ENCODE results near the gene ABHD5.
A peak's percentile ranks its signal among the peaks of the same experiment; 100 is the strongest.

Gene ABHD5

GRCh38 chr3:43686700-43687498 lies 3.8 kb upstream of the ABHD5 start:
- Histone ChIP-seq H3K4me3 (ENCODE audit: low read depth, low read length) (no peak overlapping the region), H3K9ac (ENCODE audit: low read length) (no peak overlapping the region), H3K9me3 (ENCODE audit: control insufficient read depth, insufficient read depth, low read depth, low read length) (no peaks in the 10 kb centered on the region), H3K36me3 (ENCODE audit: control insufficient read depth, insufficient read depth, low read length) (no peaks in the 10 kb centered on the region), H3K27me3 (ENCODE audit: control insufficient read depth, insufficient read depth, low read length) (peaks cover 9% of the 10 kb centered on the region; the same call in 1 of the 2 replicates), H3K4me1 (ENCODE audit: control insufficient read depth, insufficient read depth, low read length) (peaks cover 9% of the 10 kb centered on the region), H3K27ac (ENCODE audit: low read depth, low read length) (no peak overlapping the region)

GRCh38 chr3:43687499-43687811 lies 3.3 kb upstream of the ABHD5 start:
- peaks cover 14% of the 10 kb centered on the region for H3K4me1 ChIP-seq (ENCODE audit: control insufficient read depth, insufficient read depth, low read length)
- peaks cover 9% of the 10 kb centered on the region; the same call in 1 of the 2 replicates for H3K27me3 ChIP-seq (ENCODE audit: control insufficient read depth, insufficient read depth, low read length)
- H3K9ac ChIP-seq (ENCODE audit: low read length), result no peak overlapping the region
- H3K36me3 ChIP-seq (ENCODE audit: control insufficient read depth, insufficient read depth, low read length), result no peaks in the 10 kb centered on the region
- H3K4me3 ChIP-seq (ENCODE audit: low read depth, low read length), result no peak overlapping the region
- no peaks in the 10 kb centered on the region for H3K9me3 ChIP-seq (ENCODE audit: control insufficient read depth, insufficient read depth, low read depth, low read length)
- no peak overlapping the region for H3K27ac ChIP-seq (ENCODE audit: low read depth, low read length)

DNA sequence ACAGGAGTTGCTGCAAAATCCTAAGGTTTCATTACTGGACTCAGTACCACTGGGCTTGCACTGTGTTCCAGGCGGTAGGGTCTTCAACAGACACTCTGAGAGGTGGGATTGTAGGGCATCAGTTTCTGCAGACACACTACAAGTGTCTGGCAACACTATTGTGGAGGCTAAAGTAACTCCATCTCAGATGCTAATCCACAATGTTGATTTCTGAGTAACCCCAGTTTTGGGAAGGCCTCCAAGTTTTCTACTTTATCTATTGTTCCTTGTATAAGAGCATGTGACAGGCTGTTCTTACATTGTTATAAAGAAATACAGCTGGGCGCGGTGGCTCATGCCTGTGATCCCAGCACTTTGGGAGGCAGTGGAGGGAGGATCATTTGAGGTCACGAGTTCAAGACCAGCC lies 2.5 kb upstream of the ABHD5 start:
- Histone ChIP-seq H3K4me3 (ENCODE audit: low read depth, low read length) (no peak overlapping the region), H3K9ac (ENCODE audit: low read length) (no peak overlapping the region), H3K27ac (ENCODE audit: low read depth, low read length) (no peak overlapping the region), H3K9me3 (ENCODE audit: control insufficient read depth, insufficient read depth, low read depth, low read length) (no peaks in the 10 kb centered on the region), H3K36me3 (ENCODE audit: control insufficient read depth, insufficient read depth, low read length) (no peaks in the 10 kb centered on the region), H3K27me3 (ENCODE audit: control insufficient read depth, insufficient read depth, low read length) (peaks cover 9% of the 10 kb centered on the region; the same call in 1 of the 2 replicates), H3K4me1 (ENCODE audit: control insufficient read depth, insufficient read depth, low read length) (peaks cover 22% of the 10 kb centered on the region)

DNA sequence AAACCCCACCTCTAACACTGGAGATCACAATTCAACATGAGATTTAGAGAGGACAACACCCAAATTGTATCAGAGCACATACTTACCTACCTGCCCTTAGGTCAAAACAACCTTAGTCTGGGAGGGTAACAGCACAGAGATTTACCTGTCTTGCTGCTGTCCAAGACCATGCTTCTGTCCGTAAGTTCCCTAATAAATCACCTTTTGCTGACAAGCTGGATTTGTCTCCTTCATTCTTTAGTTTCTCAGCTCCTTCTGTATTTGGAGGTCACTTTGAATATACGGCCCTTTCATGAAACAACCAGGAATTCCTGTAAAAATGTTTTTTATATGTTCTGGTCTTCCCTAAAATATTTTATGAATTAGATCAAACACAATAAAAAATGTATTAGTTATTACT lies 1.6 kb upstream of the ABHD5 start:
- peaks cover 28% of the 10 kb centered on the region for H3K4me1 ChIP-seq (ENCODE audit: control insufficient read depth, insufficient read depth, low read length)
- H3K9me3 ChIP-seq (ENCODE audit: control insufficient read depth, insufficient read depth, low read depth, low read length), result no peaks in the 10 kb centered on the region
- no peak overlapping the region for H3K9ac ChIP-seq (ENCODE audit: low read length)
- H3K27ac ChIP-seq (ENCODE audit: low read depth, low read length), result no peak overlapping the region
- H3K4me3 ChIP-seq (ENCODE audit: low read depth, low read length), result peak overlapping the region; percentile 67
- H3K36me3 ChIP-seq (ENCODE audit: control insufficient read depth, insufficient read depth, low read length), result no peaks in the 10 kb centered on the region
- H3K27me3 ChIP-seq (ENCODE audit: control insufficient read depth, insufficient read depth, low read length), result peaks cover 9% of the 10 kb centered on the region; the same call in 1 of the 2 replicates

DNA sequence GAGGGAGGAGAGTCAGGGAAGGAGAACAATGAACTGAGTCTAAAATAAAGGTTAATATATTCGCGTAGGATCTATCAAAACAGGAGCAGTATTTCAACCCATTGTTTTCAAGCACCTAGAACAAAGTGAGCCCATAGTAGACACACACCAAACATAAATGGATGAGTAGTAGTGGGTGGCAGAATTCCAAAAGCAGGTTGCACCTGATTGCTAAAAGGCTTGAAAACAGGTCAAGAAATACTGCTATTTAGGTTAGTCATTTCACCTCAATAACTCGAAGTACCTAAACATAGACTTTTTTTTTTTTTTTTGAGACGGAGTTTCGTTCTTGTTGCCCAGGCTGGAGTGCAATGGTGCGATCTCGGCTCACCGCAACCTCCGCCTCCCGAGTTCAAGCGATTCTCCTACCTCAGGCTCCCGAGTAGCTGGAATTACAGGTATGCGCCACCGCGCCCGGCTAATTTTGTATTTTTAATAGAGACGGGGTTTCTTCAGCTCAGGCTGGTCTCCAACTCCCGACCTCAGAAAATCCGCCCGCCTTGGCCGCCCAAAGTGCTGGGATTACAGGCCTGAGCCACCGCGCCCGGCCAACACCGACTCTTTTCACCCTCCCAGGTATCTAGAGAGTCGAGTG lies 855 bp upstream of the ABHD5 start:
- H3K4me1 ChIP-seq (ENCODE audit: control insufficient read depth, insufficient read depth, low read length), result peaks cover 35% of the 10 kb centered on the region
- peak overlapping the region; percentile 20 for H3K9ac ChIP-seq (ENCODE audit: low read length)
- H3K27me3 ChIP-seq (ENCODE audit: control insufficient read depth, insufficient read depth, low read length), result peaks cover 9% of the 10 kb centered on the region; the same call in 1 of the 2 replicates
- H3K4me3 ChIP-seq (ENCODE audit: low read depth, low read length), result peak overlapping the region; percentile 67
- H3K36me3 ChIP-seq (ENCODE audit: control insufficient read depth, insufficient read depth, low read length), result no peaks in the 10 kb centered on the region
- no peaks in the 10 kb centered on the region for H3K9me3 ChIP-seq (ENCODE audit: control insufficient read depth, insufficient read depth, low read depth, low read length)
- peak overlapping the region; percentile 20; the same call in 1 of the 2 replicates for H3K27ac ChIP-seq (ENCODE audit: low read depth, low read length)

- Histone ChIP-seq H3K4me3 (ENCODE audit: low read depth, low read length) (peak overlapping the region; percentile 67), H3K27ac (ENCODE audit: low read depth, low read length) (peak overlapping the region; percentile 19; the same call in 1 of the 2 replicates)
These were observed 620 bp downstream of the ABHD5 start for GRCh38 chr3:43691120-43691995.

GRCh38 chr3:43692085-43692855 lies 1.5 kb downstream of the ABHD5 start:
- peaks cover 9% of the 10 kb centered on the region; the same call in 1 of the 2 replicates for H3K27me3 ChIP-seq (ENCODE audit: control insufficient read depth, insufficient read depth, low read length)
- H3K4me1 ChIP-seq (ENCODE audit: control insufficient read depth, insufficient read depth, low read length), result peaks cover 50% of the 10 kb centered on the region
- H3K9me3 ChIP-seq (ENCODE audit: control insufficient read depth, insufficient read depth, low read depth, low read length), result no peaks in the 10 kb centered on the region
- no peak overlapping the region for H3K9ac ChIP-seq (ENCODE audit: low read length)
- no peak overlapping the region for H3K27ac ChIP-seq (ENCODE audit: low read depth, low read length)
- no peaks in the 10 kb centered on the region for H3K36me3 ChIP-seq (ENCODE audit: control insufficient read depth, insufficient read depth, low read length)
- peak overlapping the region; percentile 67 for H3K4me3 ChIP-seq (ENCODE audit: low read depth, low read length)

More at GRCh38 chr3:43691120-43691995, 620 bp downstream of the ABHD5 start:
- H3K9me3 ChIP-seq (ENCODE audit: control insufficient read depth, insufficient read depth, low read depth, low read length), result no peaks in the 10 kb centered on the region
- H3K9ac ChIP-seq (ENCODE audit: low read length), result peak overlapping the region; percentile 52
- peaks cover 9% of the 10 kb centered on the region; the same call in 1 of the 2 replicates for H3K27me3 ChIP-seq (ENCODE audit: control insufficient read depth, insufficient read depth, low read length)
- no peaks in the 10 kb centered on the region for H3K36me3 ChIP-seq (ENCODE audit: control insufficient read depth, insufficient read depth, low read length)
- H3K4me1 ChIP-seq (ENCODE audit: control insufficient read depth, insufficient read depth, low read length), result peaks cover 45% of the 10 kb centered on the region

- no peaks in the 10 kb centered on the region for H3K36me3 ChIP-seq (ENCODE audit: control insufficient read depth, insufficient read depth, low read length)
- no peaks in the 10 kb centered on the region for H3K9me3 ChIP-seq (ENCODE audit: control insufficient read depth, insufficient read depth, low read depth, low read length)
- no peak overlapping the region for H3K4me3 ChIP-seq (ENCODE audit: low read depth, low read length)
- H3K9ac ChIP-seq (ENCODE audit: low read length), result no peak overlapping the region
- peaks cover 50% of the 10 kb centered on the region for H3K4me1 ChIP-seq (ENCODE audit: control insufficient read depth, insufficient read depth, low read length)
- no peak overlapping the region for H3K27ac ChIP-seq (ENCODE audit: low read depth, low read length)
- peaks cover 9% of the 10 kb centered on the region; the same call in 1 of the 2 replicates for H3K27me3 ChIP-seq (ENCODE audit: control insufficient read depth, insufficient read depth, low read length)
These were observed 2.2 kb downstream of the ABHD5 start for GRCh38 chr3:43692971-43693370.

DNA sequence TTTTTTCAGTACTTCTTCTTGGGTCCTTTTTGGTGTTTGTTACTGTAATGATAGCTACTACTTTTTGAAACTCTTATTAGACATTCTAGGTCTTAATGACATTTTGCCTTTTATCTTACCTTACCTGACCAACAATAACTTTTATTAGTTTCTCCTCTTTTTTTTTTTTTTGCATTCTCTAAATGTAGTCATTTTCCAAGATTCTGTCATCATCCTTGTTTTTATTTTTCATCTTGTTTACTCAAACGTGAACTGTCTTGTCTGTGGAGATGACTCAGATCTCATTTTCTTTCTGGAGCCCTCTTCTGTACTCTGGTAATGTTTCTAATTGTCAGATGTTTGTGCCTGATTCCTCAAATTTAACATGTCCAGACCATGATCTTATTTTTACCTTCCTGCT lies 2.9 kb downstream of the ABHD5 start:
- peaks cover 50% of the 10 kb centered on the region for H3K4me1 ChIP-seq (ENCODE audit: control insufficient read depth, insufficient read depth, low read length)
- H3K4me3 ChIP-seq (ENCODE audit: low read depth, low read length), result no peak overlapping the region; the same call in 1 of the 2 replicates
- peaks cover 9% of the 10 kb centered on the region; the same call in 1 of the 2 replicates for H3K27me3 ChIP-seq (ENCODE audit: control insufficient read depth, insufficient read depth, low read length)
- H3K9me3 ChIP-seq (ENCODE audit: control insufficient read depth, insufficient read depth, low read depth, low read length), result no peaks in the 10 kb centered on the region
- no peak overlapping the region for H3K27ac ChIP-seq (ENCODE audit: low read depth, low read length)
- no peak overlapping the region for H3K9ac ChIP-seq (ENCODE audit: low read length)
- H3K36me3 ChIP-seq (ENCODE audit: control insufficient read depth, insufficient read depth, low read length), result no peaks in the 10 kb centered on the region

GRCh38 chr3:43695443-43695842 lies 4.7 kb downstream of the ABHD5 start:
- Histone ChIP-seq H3K4me1 (ENCODE audit: control insufficient read depth, insufficient read depth, low read length) (peaks cover 41% of the 10 kb centered on the region), H3K27ac (ENCODE audit: low read depth, low read length) (no peak overlapping the region)

More at GRCh38 chr3:43695443-43695842, 4.7 kb downstream of the ABHD5 start:
- no peaks in the 10 kb centered on the region for H3K9me3 ChIP-seq (ENCODE audit: control insufficient read depth, insufficient read depth, low read depth, low read length)
- H3K36me3 ChIP-seq (ENCODE audit: control insufficient read depth, insufficient read depth, low read length), result no peaks in the 10 kb centered on the region
- no peaks in the 10 kb centered on the region for H3K27me3 ChIP-seq (ENCODE audit: control insufficient read depth, insufficient read depth, low read length)
- H3K9ac ChIP-seq (ENCODE audit: low read length), result no peak overlapping the region
- no peak overlapping the region for H3K4me3 ChIP-seq (ENCODE audit: low read depth, low read length)
